Osteoblast (primary cell): ENCODE results near the gene PC. TPM values are rescaled to one million over a fixed set of nuclear protein-coding genes. Genes with fewer than 3 reads are reported as not detected.

Source experiments
- DNase-seq: peaks from one replicate; pipeline ENCODE4 v3.0.0; 2011; ENCODE audit warnings: low spot score, mixed read lengths; ENCODE audit not compliant: insufficient read length; ENCODE audit errors: missing footprints
- H2AFZ ChIP-seq: 2 replicates; pipeline ENCODE4 v1.6.0; 2011; ENCODE audit warnings: mild to moderate bottlenecking, low read length
- H3K27ac ChIP-seq: 2 replicates; pipeline ENCODE4 v1.5.1; 2011; ENCODE audit warnings: mild to moderate bottlenecking, low read depth, low read length, moderate library complexity
- H3K27me3 ChIP-seq: 2 replicates; pipeline ENCODE4 v1.6.0; 2012; ENCODE audit warnings: mild to moderate bottlenecking, control low read depth, inconsistent platforms, low read length, moderate library complexity; ENCODE audit not compliant: insufficient read depth
- H3K36me3 ChIP-seq: 2 replicates; pipeline ENCODE4 v1.5.1; 2011; ENCODE audit warnings: mild to moderate bottlenecking, low read length, control low read depth, moderate library complexity; ENCODE audit not compliant: insufficient read depth
- H3K4me1 ChIP-seq: 2 replicates; pipeline ENCODE4 v1.5.1; 2011; ENCODE audit warnings: mild to moderate bottlenecking, low read length, control low read depth, moderate library complexity; ENCODE audit not compliant: insufficient read depth
- H3K4me2 ChIP-seq: 2 replicates; pipeline ENCODE4 v1.6.0; 2011; ENCODE audit warnings: mild to moderate bottlenecking, low read length; ENCODE audit not compliant: insufficient read depth
- H3K4me3 ChIP-seq: fragments of 200-600 bp; sonication (generic); 3 replicates; pipeline ENCODE4 v1.5.1; 2012; ENCODE audit warnings: mild to moderate bottlenecking, low read length, inconsistent platforms; ENCODE audit not compliant: insufficient read depth
- H3K79me2 ChIP-seq: 2 replicates; pipeline ENCODE4 v1.6.0; 2012; ENCODE audit warnings: mild to moderate bottlenecking, low read length, control low read depth, inconsistent platforms; ENCODE audit not compliant: insufficient read depth
- H3K9me3 ChIP-seq: 2 replicates; pipeline ENCODE4 v1.5.1; 2011; ENCODE audit warnings: low read depth, low read length, control low read depth
- H4K20me1 ChIP-seq: 2 replicates; pipeline ENCODE4 v1.6.0; 2012; ENCODE audit warnings: mild to moderate bottlenecking, low read length, control low read depth; ENCODE audit not compliant: insufficient read depth
- total RNA-seq: library from RNA; depleted of rRNA; stranded (reverse); fragments of >200 nt; gene quantifications from 2 replicates; pipeline ENCODE4 v1.2.3, GENCODE V29; 2012
- TF ChIP-seq, protein P1 (sequence below): IDR thresholded peaks from 2 replicates; pipeline ENCODE4 v1.5.1; 2011; ENCODE audit warnings: mild to moderate bottlenecking, low read depth, low read length, moderate library complexity; ENCODE audit errors: extremely low read depth

PC gene
- total RNA-seq, 1 donor: 48.5 TPM

DNA sequence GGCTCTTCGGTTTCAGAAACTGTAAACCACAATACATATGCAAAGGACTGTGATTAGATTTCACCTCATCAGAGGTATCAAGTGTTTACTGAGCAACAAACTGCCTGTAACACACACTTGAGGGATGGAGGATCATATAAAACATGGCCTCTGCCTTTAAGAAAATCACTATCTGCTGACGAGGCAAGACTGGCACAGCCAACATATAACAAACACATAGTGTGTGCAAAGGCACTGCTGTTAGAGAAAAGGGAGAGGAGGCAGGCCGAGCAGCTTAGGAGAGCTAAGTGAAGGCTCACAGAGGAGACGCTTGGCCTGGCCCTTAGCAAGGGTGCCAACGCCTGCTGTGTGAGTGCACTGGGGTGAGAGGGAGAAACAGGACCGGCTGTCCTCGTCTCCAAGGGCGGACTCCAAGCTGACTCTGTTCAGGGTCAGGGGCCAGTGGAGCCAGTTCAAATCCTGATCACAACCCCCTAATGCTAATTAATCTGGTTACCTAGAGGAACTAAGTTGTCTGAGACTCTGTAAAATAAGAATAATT, 53.1 kb downstream of the PC start:
- no peak overlapping the region for H3K4me2 ChIP-seq

GRCh38 chr11:66904561-66904960, 53.6 kb downstream of the PC start:
- Histone ChIP-seq H3K4me3 (no peak overlapping the region), H3K4me1 (peaks cover 19% of the 10 kb centered on the region), H4K20me1 (peaks cover 3% of the 10 kb centered on the region), H3K27me3 (no peaks in the 10 kb centered on the region), H3K9me3 (no peaks in the 10 kb centered on the region), H3K27ac (no peak overlapping the region), H3K36me3 (no peaks in the 10 kb centered on the region), H3K79me2 (no peaks in the 10 kb centered on the region), H2AFZ (no peak overlapping the region), H3K4me2 (no peak overlapping the region)
- TF ChIP-seq, protein P1, sequence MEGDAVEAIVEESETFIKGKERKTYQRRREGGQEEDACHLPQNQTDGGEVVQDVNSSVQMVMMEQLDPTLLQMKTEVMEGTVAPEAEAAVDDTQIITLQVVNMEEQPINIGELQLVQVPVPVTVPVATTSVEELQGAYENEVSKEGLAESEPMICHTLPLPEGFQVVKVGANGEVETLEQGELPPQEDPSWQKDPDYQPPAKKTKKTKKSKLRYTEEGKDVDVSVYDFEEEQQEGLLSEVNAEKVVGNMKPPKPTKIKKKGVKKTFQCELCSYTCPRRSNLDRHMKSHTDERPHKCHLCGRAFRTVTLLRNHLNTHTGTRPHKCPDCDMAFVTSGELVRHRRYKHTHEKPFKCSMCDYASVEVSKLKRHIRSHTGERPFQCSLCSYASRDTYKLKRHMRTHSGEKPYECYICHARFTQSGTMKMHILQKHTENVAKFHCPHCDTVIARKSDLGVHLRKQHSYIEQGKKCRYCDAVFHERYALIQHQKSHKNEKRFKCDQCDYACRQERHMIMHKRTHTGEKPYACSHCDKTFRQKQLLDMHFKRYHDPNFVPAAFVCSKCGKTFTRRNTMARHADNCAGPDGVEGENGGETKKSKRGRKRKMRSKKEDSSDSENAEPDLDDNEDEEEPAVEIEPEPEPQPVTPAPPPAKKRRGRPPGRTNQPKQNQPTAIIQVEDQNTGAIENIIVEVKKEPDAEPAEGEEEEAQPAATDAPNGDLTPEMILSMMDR: no peak
- DNase-seq: no peak

More for the DNA sequence above, 53.1 kb downstream of the PC start:
- peaks cover 3% of the 10 kb centered on the region for H4K20me1 ChIP-seq
- H3K79me2 ChIP-seq: no peaks in the 10 kb centered on the region
- TF ChIP-seq, protein P1: no peak
- H3K4me1 ChIP-seq: peaks cover 19% of the 10 kb centered on the region
- no peak for DNase-seq
- no peak overlapping the region for H2AFZ ChIP-seq
- no peaks in the 10 kb centered on the region for H3K9me3 ChIP-seq
- H3K36me3 ChIP-seq: no peaks in the 10 kb centered on the region
- no peak overlapping the region for H3K27ac ChIP-seq
- H3K4me3 ChIP-seq: no peak overlapping the region
- H3K27me3 ChIP-seq: no peaks in the 10 kb centered on the region

DNA sequence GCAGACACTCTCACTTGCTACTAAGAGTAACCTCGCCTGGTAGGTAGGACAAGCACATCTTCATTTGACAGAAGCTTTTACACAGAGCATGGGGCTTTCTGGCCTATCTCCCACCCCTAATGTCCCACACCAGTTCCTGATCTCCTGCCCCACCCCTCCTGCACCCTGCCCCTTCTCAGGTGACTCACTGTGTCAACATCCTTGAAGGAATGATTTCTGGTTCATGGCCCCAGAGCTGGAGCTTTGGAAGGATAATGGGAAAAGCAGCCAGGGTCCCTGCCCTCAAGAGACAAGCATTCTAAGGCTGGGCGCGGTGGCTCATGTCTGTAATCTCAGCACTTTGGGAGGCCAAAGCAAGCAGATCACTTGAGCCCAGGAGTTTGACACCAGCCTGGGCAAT, 54.1 kb downstream of the PC start:
- Histone ChIP-seq H3K27ac (no peak overlapping the region), H3K27me3 (no peaks in the 10 kb centered on the region), H3K36me3 (no peaks in the 10 kb centered on the region), H3K79me2 (no peaks in the 10 kb centered on the region), H3K9me3 (no peaks in the 10 kb centered on the region), H3K4me3 (no peak overlapping the region), H4K20me1 (peaks cover under 1% of the 10 kb centered on the region), H3K4me2 (no peak overlapping the region), H2AFZ (no peak overlapping the region), H3K4me1 (peaks cover 19% of the 10 kb centered on the region)
- no peak for DNase-seq
- TF ChIP-seq, protein P1: no peak

DNA sequence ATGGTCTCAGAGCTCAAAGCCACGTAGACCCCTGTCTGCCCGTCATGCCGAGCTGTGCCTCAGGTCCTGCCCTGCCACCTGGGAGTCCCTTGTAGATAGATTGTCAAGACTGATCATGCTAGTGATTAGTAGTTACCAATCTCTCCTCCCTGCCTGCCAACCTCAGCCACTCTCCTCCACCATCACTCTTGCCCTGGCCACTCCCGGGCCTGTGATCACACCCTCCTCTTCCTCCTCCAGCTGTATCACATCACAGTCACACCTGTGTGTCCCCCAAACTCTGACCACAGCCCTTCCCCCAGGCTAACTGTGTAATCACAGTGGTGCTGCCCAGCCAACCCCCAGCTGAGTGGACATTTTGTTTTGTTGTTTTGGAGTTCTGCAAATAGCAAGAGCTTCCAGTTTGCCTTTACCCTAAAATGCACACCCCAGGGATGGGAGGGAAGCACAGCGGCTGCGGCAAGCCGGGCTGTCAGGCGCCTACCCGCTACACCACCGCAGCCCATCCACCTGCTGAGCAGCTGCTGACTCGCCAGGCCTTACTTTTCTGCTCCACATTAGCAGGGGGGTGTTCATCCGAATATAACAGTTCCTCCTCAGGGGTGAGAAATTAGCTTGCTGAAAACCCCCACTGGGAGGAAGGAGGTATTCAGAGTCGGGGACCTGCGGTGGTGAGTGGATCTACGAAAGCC, 55.6 kb downstream of the PC start:
- Histone ChIP-seq H3K4me1 (peaks cover 14% of the 10 kb centered on the region), H2AFZ (no peak overlapping the region), H3K9me3 (no peaks in the 10 kb centered on the region), H3K79me2 (no peaks in the 10 kb centered on the region), H4K20me1 (no peaks in the 10 kb centered on the region), H3K27ac (no peak overlapping the region), H3K4me3 (no peak overlapping the region), H3K4me2 (no peak overlapping the region), H3K27me3 (no peaks in the 10 kb centered on the region), H3K36me3 (no peaks in the 10 kb centered on the region)
- TF ChIP-seq, protein P1: no peak
- no peak for DNase-seq
